GM10266 (cell line): ENCODE measurements around the gene CNTN4.

Experiments used
- DNase-seq: peaks from one replicate; pipeline ENCODE4 v3.0.0; 2012; ENCODE audit errors: extremely low spot score
- TF ChIP-seq, protein P1 (sequence below): IDR thresholded peaks from 2 replicates; pipeline ENCODE4 v1.5.1; 2012; ENCODE audit warnings: mild to moderate bottlenecking, low read depth; ENCODE audit not compliant: control insufficient read depth, insufficient read depth; ENCODE audit errors: missing control alignments

The CNTN4 gene

GRCh38 chr3:2589336-2589969 is 490.8 kb downstream of the CNTN4 start:
- no peak for DNase-seq
- TF ChIP-seq, protein P1, sequence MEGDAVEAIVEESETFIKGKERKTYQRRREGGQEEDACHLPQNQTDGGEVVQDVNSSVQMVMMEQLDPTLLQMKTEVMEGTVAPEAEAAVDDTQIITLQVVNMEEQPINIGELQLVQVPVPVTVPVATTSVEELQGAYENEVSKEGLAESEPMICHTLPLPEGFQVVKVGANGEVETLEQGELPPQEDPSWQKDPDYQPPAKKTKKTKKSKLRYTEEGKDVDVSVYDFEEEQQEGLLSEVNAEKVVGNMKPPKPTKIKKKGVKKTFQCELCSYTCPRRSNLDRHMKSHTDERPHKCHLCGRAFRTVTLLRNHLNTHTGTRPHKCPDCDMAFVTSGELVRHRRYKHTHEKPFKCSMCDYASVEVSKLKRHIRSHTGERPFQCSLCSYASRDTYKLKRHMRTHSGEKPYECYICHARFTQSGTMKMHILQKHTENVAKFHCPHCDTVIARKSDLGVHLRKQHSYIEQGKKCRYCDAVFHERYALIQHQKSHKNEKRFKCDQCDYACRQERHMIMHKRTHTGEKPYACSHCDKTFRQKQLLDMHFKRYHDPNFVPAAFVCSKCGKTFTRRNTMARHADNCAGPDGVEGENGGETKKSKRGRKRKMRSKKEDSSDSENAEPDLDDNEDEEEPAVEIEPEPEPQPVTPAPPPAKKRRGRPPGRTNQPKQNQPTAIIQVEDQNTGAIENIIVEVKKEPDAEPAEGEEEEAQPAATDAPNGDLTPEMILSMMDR, result no peak

DNA sequence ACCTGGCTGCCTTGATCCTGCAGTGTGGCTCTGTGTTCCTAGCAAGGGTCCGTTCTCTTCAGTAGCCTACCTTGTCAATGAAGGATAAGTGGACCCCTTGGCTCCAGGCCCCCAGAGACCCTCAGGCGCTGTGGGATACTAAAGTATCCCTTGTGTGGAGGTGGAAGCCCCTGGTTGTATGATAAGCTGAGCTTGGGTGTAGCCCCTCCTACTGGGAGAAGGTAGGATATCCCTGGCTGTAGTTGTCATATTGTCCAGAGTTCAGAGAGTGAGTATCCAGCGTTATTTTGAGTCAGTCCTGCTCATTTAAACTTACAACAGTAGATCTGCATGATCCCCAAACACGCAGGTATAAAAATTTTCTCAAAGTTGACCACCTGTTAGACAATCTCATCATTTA is 496.8 kb downstream of the CNTN4 start:
- TF ChIP-seq, protein P1, result no peak
- DNase-seq, result no peak

DNA sequence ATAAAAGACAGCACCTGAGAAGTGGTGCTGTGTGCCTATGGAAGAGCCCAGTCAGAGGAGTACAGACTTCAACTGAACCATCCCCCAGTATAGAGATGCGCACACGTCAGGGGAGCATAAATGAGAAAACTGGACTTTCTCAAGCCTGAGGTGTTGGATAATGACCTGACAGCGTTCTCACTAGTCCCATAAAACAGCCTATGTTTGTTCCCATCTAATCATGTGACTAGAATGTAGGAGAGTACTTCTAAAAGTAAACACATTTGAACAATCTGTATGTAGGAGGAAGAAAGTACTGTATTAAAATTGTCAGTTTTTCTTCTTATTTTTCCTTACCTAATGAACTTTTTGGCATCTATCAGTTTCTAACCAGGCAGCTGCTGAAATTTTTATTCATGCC is 498.9 kb downstream of the CNTN4 start:
- TF ChIP-seq, protein P1, result no peak
- no peak for DNase-seq

- TF ChIP-seq, protein P1, result no peak
Observed at GRCh38 chr3:2599471-2599870, 500.8 kb downstream of the CNTN4 start.

DNA sequence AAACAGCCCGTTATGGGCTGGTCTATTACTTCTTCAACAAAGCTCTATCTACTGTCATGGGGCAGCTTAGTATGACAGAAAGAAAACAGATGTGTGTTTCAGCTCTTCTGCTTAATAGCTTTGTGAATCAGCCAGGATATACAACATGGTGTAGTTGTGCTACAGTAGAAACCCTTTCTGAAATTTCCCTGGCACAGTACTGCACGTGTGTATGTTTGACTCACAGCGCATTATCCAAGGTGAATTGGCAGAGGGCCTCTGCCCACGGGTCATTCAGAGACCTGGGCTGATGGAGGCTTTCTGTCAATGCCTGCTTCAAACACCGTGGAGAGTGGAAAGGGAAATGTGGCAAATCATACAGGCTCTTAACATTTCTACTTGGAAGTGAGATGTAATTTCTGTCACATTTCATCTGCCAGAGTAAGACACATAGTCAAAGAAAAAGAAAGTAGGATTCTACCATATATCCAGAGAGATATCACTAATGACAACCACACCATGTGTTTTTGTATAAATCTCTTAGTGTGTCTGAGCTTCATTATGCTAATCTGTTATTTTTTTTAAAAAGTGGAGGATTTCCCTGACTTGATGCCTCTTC is 505.1 kb downstream of the CNTN4 start:
- DNase-seq, result no peak
- TF ChIP-seq, protein P1, result no peak

More at GRCh38 chr3:2599471-2599870, 500.8 kb downstream of the CNTN4 start:
- DNase-seq, result no peak

DNA sequence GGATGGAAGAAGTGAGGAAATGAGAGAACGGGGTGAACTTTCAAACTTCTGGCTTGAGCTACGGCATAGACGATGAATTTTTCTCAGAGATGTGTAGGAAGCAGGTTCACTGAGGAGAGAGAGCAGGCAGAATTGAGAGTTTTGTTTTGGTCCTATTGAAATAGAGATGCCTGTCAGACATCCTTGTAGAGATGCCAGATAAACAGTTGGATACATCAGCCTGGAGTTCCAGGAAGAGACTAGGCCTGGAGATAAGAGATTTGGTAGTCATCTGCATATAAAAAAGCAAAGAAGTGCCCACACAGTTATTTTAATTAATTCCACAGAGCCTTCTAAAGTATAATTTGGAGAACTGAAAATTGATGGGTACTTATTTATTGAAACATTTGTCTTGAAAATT is 515.9 kb downstream of the CNTN4 start:
- TF ChIP-seq, protein P1, result no peak
- DNase-seq, result no peak

- DNase-seq, result no peak
- TF ChIP-seq, protein P1, result no peak
Observed at GRCh38 chr3:2615080-2615479, 516.4 kb downstream of the CNTN4 start.
